Adipocyte (in vitro differentiated cells): Measurements from ENCODE around the gene SYT8.

Experiments used
- DNase-seq: peaks from one replicate; pipeline ENCODE4 v3.0.0-alpha.2; 2015; ENCODE audit warnings: low read depth
- H3K27me3 ChIP-seq: replicated peaks from 2 replicates; pipeline ENCODE4 v1.7.0; 2013; ENCODE audit warnings: mild to moderate bottlenecking, low read length, moderate library complexity; ENCODE audit not compliant: control insufficient read depth, insufficient read depth
- H3K36me3 ChIP-seq: 2 replicates; pipeline ENCODE4 v1.7.0; 2013; ENCODE audit warnings: low read length, mild to moderate bottlenecking, moderate library complexity; ENCODE audit not compliant: control insufficient read depth, insufficient read depth, severe bottlenecking
- H3K4me1 ChIP-seq: 2 replicates; pipeline ENCODE4 v1.7.0; 2013; ENCODE audit warnings: mild to moderate bottlenecking, low read length, moderate library complexity; ENCODE audit not compliant: control insufficient read depth, insufficient read depth
- H3K4me3 ChIP-seq: 2 replicates; pipeline ENCODE4 v1.7.0; 2013; ENCODE audit warnings: mild to moderate bottlenecking, low read length, moderate library complexity
- H3K9ac ChIP-seq: 2 replicates; pipeline ENCODE4 v1.7.0; 2013; ENCODE audit warnings: mild to moderate bottlenecking, low read length, moderate library complexity
- H3K9me3 ChIP-seq: 2 replicates; pipeline ENCODE4 v1.7.0; 2013; ENCODE audit warnings: mild to moderate bottlenecking, low read length, moderate library complexity; ENCODE audit not compliant: control insufficient read depth

Gene SYT8

DNA sequence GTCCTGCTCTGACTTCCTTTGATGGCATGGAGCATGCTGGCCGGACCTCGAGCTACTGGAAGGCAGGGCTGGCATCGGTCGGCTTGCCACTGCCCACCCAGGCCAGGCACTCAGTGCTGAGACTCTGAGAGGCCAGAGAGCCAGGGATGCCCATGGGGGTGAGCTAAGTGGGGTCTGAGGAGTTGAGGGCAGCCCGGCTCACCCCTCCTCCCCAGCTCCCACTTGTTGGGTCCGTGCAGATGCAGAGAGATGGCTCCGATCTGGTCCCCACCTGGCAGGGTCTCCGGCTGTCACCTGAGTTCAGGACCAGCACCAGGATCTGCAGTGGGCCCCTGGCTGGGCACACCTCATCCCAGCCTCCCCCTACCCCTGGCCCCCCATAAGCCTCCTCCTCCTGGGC lies 31.4 kb downstream of the SYT8 start:
- peaks cover 10% of the 10 kb centered on the region for H3K27me3 ChIP-seq
- H3K4me3 ChIP-seq, result no peak overlapping the region
- no peak overlapping the region for H3K9ac ChIP-seq
- no peaks in the 10 kb centered on the region for H3K36me3 ChIP-seq
- no peak for DNase-seq
- peaks cover 44% of the 10 kb centered on the region for H3K4me1 ChIP-seq
- no peaks in the 10 kb centered on the region for H3K9me3 ChIP-seq

- no peak overlapping the region for H3K9ac ChIP-seq
These were observed 32.0 kb downstream of the SYT8 start for GRCh38 chr11:1866776-1867175.

GRCh38 chr11:1867381-1867780 lies 32.6 kb downstream of the SYT8 start:
- no peak for DNase-seq
- no peak overlapping the region for H3K4me3 ChIP-seq
- H3K9ac ChIP-seq, result no peak overlapping the region
- peaks cover 10% of the 10 kb centered on the region for H3K27me3 ChIP-seq
- peaks cover 47% of the 10 kb centered on the region for H3K4me1 ChIP-seq
- H3K36me3 ChIP-seq, result no peaks in the 10 kb centered on the region
- H3K9me3 ChIP-seq, result no peaks in the 10 kb centered on the region

More at GRCh38 chr11:1866776-1867175, 32.0 kb downstream of the SYT8 start:
- no peaks in the 10 kb centered on the region for H3K9me3 ChIP-seq
- peaks cover 47% of the 10 kb centered on the region for H3K4me1 ChIP-seq
- H3K36me3 ChIP-seq, result no peaks in the 10 kb centered on the region
- H3K4me3 ChIP-seq, result no peak overlapping the region
- H3K27me3 ChIP-seq, result peaks cover 10% of the 10 kb centered on the region
- no peak for DNase-seq

DNA sequence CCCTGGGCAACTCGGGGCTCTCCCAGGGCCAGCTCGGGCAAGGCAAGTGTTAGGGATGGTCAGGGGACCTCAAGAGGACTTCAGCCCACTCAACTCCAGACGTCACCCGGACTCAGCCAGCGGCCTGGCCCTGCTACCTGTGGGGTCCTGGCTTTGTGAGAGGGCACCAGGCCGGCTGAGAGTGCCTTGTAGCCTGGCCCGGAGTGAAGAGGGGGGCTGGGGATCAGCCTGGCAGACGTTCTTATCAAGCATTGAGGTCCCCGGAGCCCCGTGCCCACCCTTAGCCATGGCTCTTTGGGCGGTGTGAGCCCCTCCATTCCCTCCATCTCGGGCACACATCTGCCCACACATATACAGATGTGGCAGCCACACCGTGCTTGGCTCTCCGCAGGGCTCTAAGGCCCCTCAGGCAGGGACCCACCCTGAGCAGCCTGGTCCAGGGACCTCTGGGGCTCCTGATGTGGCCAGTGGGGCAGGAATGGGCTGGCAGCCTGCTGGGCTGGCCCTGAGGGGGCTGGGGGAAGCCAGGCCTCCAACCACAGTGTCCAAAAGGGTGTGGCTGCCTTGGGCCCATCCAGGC lies 33.4 kb downstream of the SYT8 start:
- Histone ChIP-seq H3K4me1 (peaks cover 42% of the 10 kb centered on the region), H3K9me3 (no peaks in the 10 kb centered on the region), H3K4me3 (peak overlapping the region; percentile 76), H3K9ac (peak overlapping the region; percentile 83), H3K27me3 (peaks cover 10% of the 10 kb centered on the region), H3K36me3 (no peaks in the 10 kb centered on the region)
- DNase-seq, result no peak

DNA sequence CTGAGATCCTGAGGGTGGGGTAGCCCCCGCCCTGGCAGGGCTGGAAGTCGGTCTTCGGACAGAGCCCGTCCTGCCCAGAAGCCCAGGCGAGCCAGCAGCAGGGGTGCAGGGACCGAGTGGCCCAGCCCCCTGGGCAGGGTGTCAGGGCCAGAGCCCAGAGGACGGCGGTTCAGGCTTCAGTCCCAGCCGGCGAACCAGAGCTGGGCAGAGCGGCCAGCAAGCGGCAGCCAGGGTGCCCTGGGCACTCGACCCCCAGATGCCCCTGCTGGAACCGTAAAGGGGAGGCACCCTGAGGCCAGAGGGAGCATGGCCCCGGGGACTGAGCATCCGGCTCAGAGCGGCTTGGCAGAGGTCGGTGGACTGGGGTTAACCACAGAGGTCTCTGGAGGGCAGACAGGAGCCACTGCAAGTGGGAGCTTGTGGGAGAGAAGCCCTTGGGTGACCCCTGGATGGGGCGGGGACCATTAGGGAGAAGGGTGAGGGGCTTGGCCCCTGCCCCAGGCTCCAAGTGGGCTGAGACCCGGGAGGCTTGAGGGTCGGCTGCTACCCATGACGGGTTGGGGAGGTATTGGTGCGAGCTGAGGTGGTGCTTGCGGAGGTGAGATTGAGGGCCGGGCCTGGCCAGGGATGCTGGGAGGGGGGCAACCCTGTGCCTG lies 34.0 kb downstream of the SYT8 start:
- H3K9me3 ChIP-seq, result no peaks in the 10 kb centered on the region
- peaks cover 36% of the 10 kb centered on the region for H3K4me1 ChIP-seq
- peak overlapping the region; percentile 83 for H3K9ac ChIP-seq
- no peak for DNase-seq
- peaks cover 10% of the 10 kb centered on the region for H3K27me3 ChIP-seq
- peak overlapping the region; percentile 76 for H3K4me3 ChIP-seq
- H3K36me3 ChIP-seq, result no peaks in the 10 kb centered on the region

DNA sequence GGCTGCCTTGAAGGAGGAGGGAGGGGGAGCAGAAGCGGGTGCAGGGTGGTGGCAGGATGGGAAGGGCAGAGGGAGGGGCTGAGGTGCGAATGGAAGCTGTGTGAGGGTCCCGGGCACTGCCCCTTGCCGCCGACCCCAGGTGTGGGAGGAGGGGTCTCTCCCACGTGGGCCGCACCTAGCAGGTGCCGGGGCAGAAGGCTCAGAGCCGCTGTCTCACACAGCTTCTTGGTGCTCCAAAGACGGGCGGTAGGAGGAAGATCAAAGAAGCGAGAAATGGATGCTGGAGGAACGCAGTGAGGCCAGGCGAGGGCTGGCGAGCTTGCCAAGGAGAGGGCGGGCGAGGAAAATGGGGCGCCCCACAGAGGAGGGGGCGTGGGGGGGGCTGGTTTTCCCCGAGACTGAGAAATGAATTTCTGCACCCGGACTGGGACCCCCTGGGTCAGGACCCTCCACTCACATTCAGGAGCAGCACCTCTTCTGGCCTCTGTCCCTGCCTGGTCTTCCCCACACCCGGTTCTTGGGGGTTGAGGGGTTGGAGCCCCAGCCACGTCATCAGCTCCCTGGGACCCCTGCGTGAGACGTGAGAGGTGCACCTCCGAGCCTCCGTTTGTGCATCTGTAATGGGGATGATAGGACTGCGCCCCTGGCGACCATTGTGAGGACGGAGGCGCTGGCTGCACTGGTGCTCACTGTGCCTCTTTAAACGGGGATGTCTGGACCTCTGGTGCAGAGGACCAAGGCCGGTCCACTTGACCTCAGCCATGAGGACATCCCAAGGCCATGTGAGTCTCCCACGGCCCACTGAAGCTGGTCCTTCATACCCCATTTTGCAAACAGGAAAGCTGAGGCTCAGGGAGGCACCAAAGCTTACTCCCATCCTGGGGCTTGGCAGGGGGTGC lies 34.9 kb downstream of the SYT8 start:
- Histone ChIP-seq H3K4me1 (peaks cover 28% of the 10 kb centered on the region), H3K9ac (peak overlapping the region; percentile 83), H3K9me3 (no peaks in the 10 kb centered on the region), H3K4me3 (peak overlapping the region; percentile 76), H3K27me3 (peaks cover 10% of the 10 kb centered on the region), H3K36me3 (no peaks in the 10 kb centered on the region)
- DNase-seq, result no peak

DNA sequence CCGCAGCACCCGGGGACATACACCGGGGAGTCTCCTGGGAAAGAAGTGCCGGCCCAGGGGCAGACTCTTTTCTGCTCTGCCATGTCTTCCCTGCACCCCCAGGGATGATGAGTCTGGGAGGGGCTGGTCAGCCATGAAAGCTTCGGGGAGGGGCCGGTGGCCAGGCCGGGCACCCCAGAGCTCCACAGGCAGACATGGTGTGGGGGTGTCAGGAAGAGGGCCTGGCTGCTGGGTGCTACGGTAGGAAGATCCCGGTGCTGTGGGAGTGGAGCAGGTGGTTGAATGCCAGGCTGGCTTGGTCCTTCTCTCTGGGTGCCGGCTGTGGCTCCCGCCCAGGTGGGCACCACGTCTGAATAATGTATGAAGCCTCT lies 35.5 kb downstream of the SYT8 start:
- Histone ChIP-seq H3K4me3 (peak overlapping the region; percentile 76), H3K9ac (peak overlapping the region; percentile 83), H3K36me3 (no peaks in the 10 kb centered on the region), H3K9me3 (no peaks in the 10 kb centered on the region), H3K27me3 (peaks cover 10% of the 10 kb centered on the region), H3K4me1 (peaks cover 24% of the 10 kb centered on the region)
- DNase-seq, result no peak

- H3K9ac ChIP-seq, result peak overlapping the region; percentile 83
- peak overlapping the region; percentile 76 for H3K4me3 ChIP-seq
- H3K27me3 ChIP-seq, result peaks cover 10% of the 10 kb centered on the region
- no peak for DNase-seq
- no peaks in the 10 kb centered on the region for H3K9me3 ChIP-seq
- H3K4me1 ChIP-seq, result peaks cover 26% of the 10 kb centered on the region
- H3K36me3 ChIP-seq, result no peaks in the 10 kb centered on the region
These were observed 36.1 kb downstream of the SYT8 start for GRCh38 chr11:1870721-1871466.

- Histone ChIP-seq H3K27me3 (peaks cover 10% of the 10 kb centered on the region), H3K9me3 (no peaks in the 10 kb centered on the region), H3K4me1 (peaks cover 32% of the 10 kb centered on the region), H3K4me3 (peak overlapping the region; percentile 76), H3K9ac (peak overlapping the region; percentile 83), H3K36me3 (no peaks in the 10 kb centered on the region)
- no peak for DNase-seq
These were observed 36.7 kb downstream of the SYT8 start for GRCh38 chr11:1871531-1871930.

GRCh38 chr11:1872267-1872985 lies 37.6 kb downstream of the SYT8 start:
- peak overlapping the region; percentile 76 for H3K4me3 ChIP-seq
- peaks cover 10% of the 10 kb centered on the region for H3K27me3 ChIP-seq
- H3K9me3 ChIP-seq, result no peaks in the 10 kb centered on the region
- H3K4me1 ChIP-seq, result peaks cover 38% of the 10 kb centered on the region
- H3K9ac ChIP-seq, result peak overlapping the region; percentile 83
- no peak for DNase-seq
- H3K36me3 ChIP-seq, result no peaks in the 10 kb centered on the region
